AG04450 (cell line): ENCODE measurements around the gene CFAP157. TPM values are rescaled to one million over a fixed set of nuclear protein-coding genes. Genes with fewer than 3 reads are reported as not detected.

Experiments
- CTCF ChIA-PET: fragments of 300-600, 350-600 bp; formaldehyde crosslinking; extraction: SDS; loops from one replicate; lab custom pipeline; 2022; ENCODE audit warnings: antibody characterized with exemption, inconsistent platforms; lab: Charles Lee
- POLR2A ChIA-PET: fragments of 350-600 bp; formaldehyde crosslinking; extraction: SDS; loops from one replicate; lab custom pipeline; 2021; ENCODE audit warnings: antibody characterized with exemption, inconsistent platforms; lab: Yijun Ruan, JAX
- DNase-seq: peaks from one replicate; pipeline ENCODE4 v3.0.0-alpha.2; 2011; ENCODE audit warnings: low read depth, low spot score
- H3K27ac ChIP-seq: one replicate; pipeline ENCODE4 v1.5.1; 2012; ENCODE audit warnings: low read depth, low read length, control low read depth
- H3K27me3 ChIP-seq: one replicate; pipeline ENCODE4 v1.6.0; 2012; ENCODE audit warnings: low read length; ENCODE audit not compliant: control insufficient read depth, insufficient read depth
- H3K4me3 ChIP-seq: 2 replicates; pipeline ENCODE4 v1.5.1; 2011; ENCODE audit warnings: mild to moderate bottlenecking, low read depth, low read length, control low read depth
- H3K9me3 ChIP-seq: 2 replicates; pipeline ENCODE4 v1.5.1; 2012; ENCODE audit warnings: low read length; ENCODE audit not compliant: control insufficient read depth, insufficient read depth
- CTCF ChIP-seq: IDR thresholded peaks from 2 replicates; pipeline ENCODE4 v1.5.1; 2011; ENCODE audit warnings: low read depth, low read length, control low read depth, inconsistent platforms
- polyA plus RNA-seq: library from polyadenylated mRNA; depleted of rRNA; stranded (reverse); fragments of >200 nt; gene quantifications from 2 replicates; pipeline ENCODE4 v1.2.3, GENCODE V29; 2011

Gene CFAP157
- polyA plus RNA-seq, 1 experiment: not detected

GRCh38 chr9:127761061-127761460 is 54.3 kb downstream of the CFAP157 start:
- no peak for TF ChIP-seq CTCF
- H3K4me3 ChIP-seq: no peak overlapping the region
- ChIA-PET CTCF (no interaction called here), POLR2A (interaction anchor here (0.7 kb wide), 1 partner anchor 113 kb away, joined by 3 read pairs; no protein-coding TSS in a partner anchor)
- no peaks in the 10 kb centered on the region for H3K9me3 ChIP-seq
- peaks cover 27% of the 10 kb centered on the region for H3K27me3 ChIP-seq
- DNase-seq: no peak
- no peak overlapping the region for H3K27ac ChIP-seq

- Histone ChIP-seq H3K9me3 (no peaks in the 10 kb centered on the region), H3K4me3 (no peak overlapping the region), H3K27ac (no peak overlapping the region), H3K27me3 (peaks cover 27% of the 10 kb centered on the region)
- ChIA-PET CTCF (interaction anchor here (1.2 kb wide), 1 partner anchor 27 kb away, joined by 5 read pairs; the partner anchor contains the start of gene TOR2A), POLR2A (no interaction called here)
- no peak for TF ChIP-seq CTCF
- no peak for DNase-seq
Observed at GRCh38 chr9:127761491-127761956, 54.7 kb downstream of the CFAP157 start.

GRCh38 chr9:127762111-127762676 is 55.4 kb downstream of the CFAP157 start:
- CTCF ChIA-PET: interaction anchor here (1.2 kb wide), 1 partner anchor 27 kb away, joined by 5 read pairs; the partner anchor contains the start of gene TOR2A
- TF ChIP-seq CTCF: no peak
- H3K27ac ChIP-seq: no peak overlapping the region
- peaks cover 24% of the 10 kb centered on the region for H3K27me3 ChIP-seq
- POLR2A ChIA-PET: no interaction called here
- DNase-seq: no peak
- no peaks in the 10 kb centered on the region for H3K9me3 ChIP-seq
- no peak overlapping the region for H3K4me3 ChIP-seq

GRCh38 chr9:127763918-127764384 is 57.2 kb downstream of the CFAP157 start:
- H3K27ac ChIP-seq: no peak overlapping the region
- DNase-seq: no peak
- CTCF ChIA-PET: interaction anchor here (1.0 to 1.2 kb wide), 3 partner anchors 21 to 106 kb away, joined by 4 read pairs; partner anchors contain the start of gene TOR2A

More at GRCh38 chr9:127763918-127764384, 57.2 kb downstream of the CFAP157 start:
- Histone ChIP-seq H3K27me3 (peaks cover 24% of the 10 kb centered on the region), H3K9me3 (no peaks in the 10 kb centered on the region), H3K4me3 (no peak overlapping the region)
- POLR2A ChIA-PET: no interaction called here
- TF ChIP-seq CTCF: no peak; the same call in 1 of the 2 replicates
